ENCODE results near the gene GPR3.

The GPR3 gene

GRCh38 chr1:27358038-27358927 lies 34.1 kb upstream of the GPR3 start:
- H3K4me3 ChIP-seq (ENCODE audit: low read depth, low read length), result no peak overlapping the region
- DNase-seq (ENCODE audit: low read depth), result no peak

GRCh38 chr1:27358928-27359313 lies 33.5 kb upstream of the GPR3 start:
- DNase-seq (ENCODE audit: low read depth), result no peak
- no peak overlapping the region for H3K4me3 ChIP-seq (ENCODE audit: low read depth, low read length)

- no peak for DNase-seq (ENCODE audit: low read depth)
- no peak overlapping the region for H3K4me3 ChIP-seq (ENCODE audit: low read depth, low read length)
Observed at GRCh38 chr1:27359822-27360158, 32.6 kb upstream of the GPR3 start.

- no peak for DNase-seq (ENCODE audit: low read depth)
- no peak overlapping the region for H3K4me3 ChIP-seq (ENCODE audit: low read depth, low read length)
Observed at GRCh38 chr1:27360159-27361043, 32.0 kb upstream of the GPR3 start.

- H3K4me3 ChIP-seq (ENCODE audit: low read depth, low read length), result no peak overlapping the region
- no peak for DNase-seq (ENCODE audit: low read depth)
Observed at GRCh38 chr1:27361044-27361402, 31.4 kb upstream of the GPR3 start.

- H3K4me3 ChIP-seq (ENCODE audit: low read depth, low read length), result no peak overlapping the region
- no peak for DNase-seq (ENCODE audit: low read depth)
Observed at GRCh38 chr1:27361553-27361952, 30.9 kb upstream of the GPR3 start.

- DNase-seq (ENCODE audit: low read depth), result no peak
Observed at GRCh38 chr1:27363766-27364695, 28.4 kb upstream of the GPR3 start.

GRCh38 chr1:27364696-27365371 lies 27.6 kb upstream of the GPR3 start:
- H3K4me3 ChIP-seq (ENCODE audit: low read depth, low read length), result peak overlapping the region; percentile 60
- DNase-seq (ENCODE audit: low read depth), result no peak

More at GRCh38 chr1:27363766-27364695, 28.4 kb upstream of the GPR3 start:
- no peak overlapping the region for H3K4me3 ChIP-seq (ENCODE audit: low read depth, low read length)

GRCh38 chr1:27365372-27366112 lies 26.9 kb upstream of the GPR3 start:
- peak overlapping the region; percentile 60 for H3K4me3 ChIP-seq (ENCODE audit: low read depth, low read length)
- DNase-seq (ENCODE audit: low read depth), result peak; percentile 67

- no peak for DNase-seq (ENCODE audit: low read depth)
- peak overlapping the region; percentile 60 for H3K4me3 ChIP-seq (ENCODE audit: low read depth, low read length)
Observed at GRCh38 chr1:27366113-27366410, 26.4 kb upstream of the GPR3 start.

- peak within 1 kb of the TSS; percentile 60 for H3K4me3 ChIP-seq (ENCODE audit: low read depth, low read length)
- DNase-seq (ENCODE audit: low read depth), result no peak
Observed at GRCh38 chr1:27366411-27367159, 25.8 kb upstream of the GPR3 start, which contains the start of gene MAP3K6. TSS of gene MAP3K6 (minus strand) at chr1:27366961. CDS start at chr1:27366597, 364 bp downstream.

GRCh38 chr1:27367160-27367650 lies 25.2 kb upstream of the GPR3 start:
- H3K4me3 ChIP-seq (ENCODE audit: low read depth, low read length), result peak overlapping the region; percentile 60
- DNase-seq (ENCODE audit: low read depth), result no peak

GRCh38 chr1:27368869-27369582 lies 23.4 kb upstream of the GPR3 start:
- no peak for DNase-seq (ENCODE audit: low read depth)
- H3K4me3 ChIP-seq (ENCODE audit: low read depth, low read length), result no peak overlapping the region

- DNase-seq (ENCODE audit: low read depth), result no peak
- H3K4me3 ChIP-seq (ENCODE audit: low read depth, low read length), result no peak overlapping the region
Observed at GRCh38 chr1:27372022-27372807, 20.2 kb upstream of the GPR3 start.

- no peak for DNase-seq (ENCODE audit: low read depth)
Observed at GRCh38 chr1:27372808-27373690, 19.4 kb upstream of the GPR3 start.

More at GRCh38 chr1:27372808-27373690, 19.4 kb upstream of the GPR3 start:
- H3K4me3 ChIP-seq (ENCODE audit: low read depth, low read length), result no peak overlapping the region

Measured in skeletal muscle cell (primary cell).